ENCODE measurements around the gene SNRNP48. TPM values are rescaled to one million over a fixed set of nuclear protein-coding genes. Genes with fewer than 3 reads are reported as not detected.

SNRNP48 gene
- total RNA-seq, 1 experiment from 2014 or later: 17.6 TPM

DNA sequence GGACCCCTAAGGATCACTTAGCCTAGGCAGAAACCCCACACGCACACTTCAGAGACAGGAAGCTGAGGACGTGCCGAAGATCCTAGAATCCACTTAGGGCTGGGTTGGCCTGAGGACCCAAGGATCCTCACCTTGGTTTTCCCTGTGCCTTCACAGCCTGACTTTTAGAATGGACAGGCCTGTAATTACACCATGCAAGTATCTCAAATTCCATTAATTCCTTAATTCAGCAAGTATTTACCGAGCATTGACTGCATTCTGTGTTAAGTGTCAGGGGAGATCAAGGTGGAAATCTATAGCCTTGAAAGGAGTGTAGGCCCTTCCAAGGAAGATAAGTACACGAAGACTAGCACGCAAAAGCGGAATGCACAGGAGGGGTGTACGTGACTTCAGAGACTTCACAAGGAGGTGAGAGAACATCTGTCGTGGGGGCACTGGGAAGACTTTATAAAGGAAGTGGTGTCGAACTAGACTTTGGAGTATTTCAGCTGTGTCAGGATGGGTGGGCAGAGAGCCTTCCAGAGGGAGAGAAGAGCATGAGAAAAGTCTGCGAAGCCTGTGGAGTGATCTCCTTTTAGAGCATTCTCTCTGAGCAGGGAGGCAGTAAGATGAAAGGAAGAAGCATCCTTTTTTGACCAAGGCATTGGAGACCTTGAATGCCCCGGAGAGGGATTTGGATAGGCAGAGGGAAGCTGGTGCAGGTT, 44.5 kb upstream of the SNRNP48 start (continued):
- TF ChIP-seq, protein P1, sequence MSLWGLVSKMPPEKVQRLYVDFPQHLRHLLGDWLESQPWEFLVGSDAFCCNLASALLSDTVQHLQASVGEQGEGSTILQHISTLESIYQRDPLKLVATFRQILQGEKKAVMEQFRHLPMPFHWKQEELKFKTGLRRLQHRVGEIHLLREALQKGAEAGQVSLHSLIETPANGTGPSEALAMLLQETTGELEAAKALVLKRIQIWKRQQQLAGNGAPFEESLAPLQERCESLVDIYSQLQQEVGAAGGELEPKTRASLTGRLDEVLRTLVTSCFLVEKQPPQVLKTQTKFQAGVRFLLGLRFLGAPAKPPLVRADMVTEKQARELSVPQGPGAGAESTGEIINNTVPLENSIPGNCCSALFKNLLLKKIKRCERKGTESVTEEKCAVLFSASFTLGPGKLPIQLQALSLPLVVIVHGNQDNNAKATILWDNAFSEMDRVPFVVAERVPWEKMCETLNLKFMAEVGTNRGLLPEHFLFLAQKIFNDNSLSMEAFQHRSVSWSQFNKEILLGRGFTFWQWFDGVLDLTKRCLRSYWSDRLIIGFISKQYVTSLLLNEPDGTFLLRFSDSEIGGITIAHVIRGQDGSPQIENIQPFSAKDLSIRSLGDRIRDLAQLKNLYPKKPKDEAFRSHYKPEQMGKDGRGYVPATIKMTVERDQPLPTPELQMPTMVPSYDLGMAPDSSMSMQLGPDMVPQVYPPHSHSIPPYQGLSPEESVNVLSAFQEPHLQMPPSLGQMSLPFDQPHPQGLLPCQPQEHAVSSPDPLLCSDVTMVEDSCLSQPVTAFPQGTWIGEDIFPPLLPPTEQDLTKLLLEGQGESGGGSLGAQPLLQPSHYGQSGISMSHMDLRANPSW (CRISPR knock-in tag; conservative IDR thresholded peaks at IDR 0.05; ENCODE audit: low read depth): no peak
- TF ChIP-seq HMGA2 (CRISPR knock-in tag; IDR thresholded peaks at IDR 0.05) (no peak), SMAD4 (CRISPR knock-in tag; IDR thresholded peaks at IDR 0.05) (no peak)
- TF ChIP-seq, protein P2, sequence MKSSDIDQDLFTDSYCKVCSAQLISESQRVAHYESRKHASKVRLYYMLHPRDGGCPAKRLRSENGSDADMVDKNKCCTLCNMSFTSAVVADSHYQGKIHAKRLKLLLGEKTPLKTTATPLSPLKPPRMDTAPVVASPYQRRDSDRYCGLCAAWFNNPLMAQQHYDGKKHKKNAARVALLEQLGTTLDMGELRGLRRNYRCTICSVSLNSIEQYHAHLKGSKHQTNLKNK (CRISPR knock-in tag; IDR thresholded peaks at IDR 0.05): no peak
- TF ChIP-seq, protein P3, sequence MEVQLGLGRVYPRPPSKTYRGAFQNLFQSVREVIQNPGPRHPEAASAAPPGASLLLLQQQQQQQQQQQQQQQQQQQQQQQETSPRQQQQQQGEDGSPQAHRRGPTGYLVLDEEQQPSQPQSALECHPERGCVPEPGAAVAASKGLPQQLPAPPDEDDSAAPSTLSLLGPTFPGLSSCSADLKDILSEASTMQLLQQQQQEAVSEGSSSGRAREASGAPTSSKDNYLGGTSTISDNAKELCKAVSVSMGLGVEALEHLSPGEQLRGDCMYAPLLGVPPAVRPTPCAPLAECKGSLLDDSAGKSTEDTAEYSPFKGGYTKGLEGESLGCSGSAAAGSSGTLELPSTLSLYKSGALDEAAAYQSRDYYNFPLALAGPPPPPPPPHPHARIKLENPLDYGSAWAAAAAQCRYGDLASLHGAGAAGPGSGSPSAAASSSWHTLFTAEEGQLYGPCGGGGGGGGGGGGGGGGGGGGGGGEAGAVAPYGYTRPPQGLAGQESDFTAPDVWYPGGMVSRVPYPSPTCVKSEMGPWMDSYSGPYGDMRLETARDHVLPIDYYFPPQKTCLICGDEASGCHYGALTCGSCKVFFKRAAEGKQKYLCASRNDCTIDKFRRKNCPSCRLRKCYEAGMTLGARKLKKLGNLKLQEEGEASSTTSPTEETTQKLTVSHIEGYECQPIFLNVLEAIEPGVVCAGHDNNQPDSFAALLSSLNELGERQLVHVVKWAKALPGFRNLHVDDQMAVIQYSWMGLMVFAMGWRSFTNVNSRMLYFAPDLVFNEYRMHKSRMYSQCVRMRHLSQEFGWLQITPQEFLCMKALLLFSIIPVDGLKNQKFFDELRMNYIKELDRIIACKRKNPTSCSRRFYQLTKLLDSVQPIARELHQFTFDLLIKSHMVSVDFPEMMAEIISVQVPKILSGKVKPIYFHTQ (CRISPR knock-in tag; IDR thresholded peaks at IDR 0.05): no peak
- TF ChIP-seq, protein P4, sequence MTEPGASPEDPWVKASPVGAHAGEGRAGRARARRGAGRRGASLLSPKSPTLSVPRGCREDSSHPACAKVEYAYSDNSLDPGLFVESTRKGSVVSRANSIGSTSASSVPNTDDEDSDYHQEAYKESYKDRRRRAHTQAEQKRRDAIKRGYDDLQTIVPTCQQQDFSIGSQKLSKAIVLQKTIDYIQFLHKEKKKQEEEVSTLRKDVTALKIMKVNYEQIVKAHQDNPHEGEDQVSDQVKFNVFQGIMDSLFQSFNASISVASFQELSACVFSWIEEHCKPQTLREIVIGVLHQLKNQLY (CRISPR knock-in tag; IDR thresholded peaks at IDR 0.05): no peak

DNA sequence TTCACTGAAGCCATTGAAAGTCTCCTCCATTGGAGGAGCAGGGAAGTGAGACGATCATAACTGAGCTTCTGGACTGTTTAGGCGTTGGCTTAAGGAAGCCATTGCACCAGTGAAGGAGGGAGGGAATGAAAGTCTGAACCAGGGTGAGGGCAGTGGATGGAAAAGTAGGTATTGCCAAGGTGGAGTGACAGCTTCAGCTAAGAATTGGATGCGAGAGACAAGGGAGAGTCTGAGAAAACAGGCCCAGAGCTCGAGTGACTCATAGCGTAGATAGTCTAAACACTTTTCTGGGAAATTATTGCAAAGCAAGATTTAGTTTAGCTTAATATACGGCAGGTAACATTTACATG, 44.0 kb upstream of the SNRNP48 start:
- ChIA-PET POLR2A (no interaction called here), CTCF (interaction anchor here (1.3 kb wide), 1 partner anchor 69 kb away, joined by 5 read pairs; no protein-coding TSS in a partner anchor)
- DNase-seq (ENCODE audit: low spot score): no peak
- H3K27me3 Mint-ChIP-seq (ENCODE audit: low read depth): peaks cover 8% of the 10 kb centered on the region
- peaks cover 50% of the 10 kb centered on the region for H3K4me1 Mint-ChIP-seq
- H3K36me3 Mint-ChIP-seq: 0 out of 2 replicates have a peak, but pooled peaks cover 3% of the 10 kb centered on the region
- H3K27ac Mint-ChIP-seq: no peak overlapping the region
- no peaks in the 10 kb centered on the region for H3K9me3 Mint-ChIP-seq
- ATAC-seq: no peak
- H3K4me3 Mint-ChIP-seq: no peak overlapping the region
- TF ChIP-seq, protein P5, sequence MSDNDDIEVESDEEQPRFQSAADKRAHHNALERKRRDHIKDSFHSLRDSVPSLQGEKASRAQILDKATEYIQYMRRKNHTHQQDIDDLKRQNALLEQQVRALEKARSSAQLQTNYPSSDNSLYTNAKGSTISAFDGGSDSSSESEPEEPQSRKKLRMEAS (CRISPR knock-in tag; IDR thresholded peaks at IDR 0.05): no peak
- TF ChIP-seq, protein P6, sequence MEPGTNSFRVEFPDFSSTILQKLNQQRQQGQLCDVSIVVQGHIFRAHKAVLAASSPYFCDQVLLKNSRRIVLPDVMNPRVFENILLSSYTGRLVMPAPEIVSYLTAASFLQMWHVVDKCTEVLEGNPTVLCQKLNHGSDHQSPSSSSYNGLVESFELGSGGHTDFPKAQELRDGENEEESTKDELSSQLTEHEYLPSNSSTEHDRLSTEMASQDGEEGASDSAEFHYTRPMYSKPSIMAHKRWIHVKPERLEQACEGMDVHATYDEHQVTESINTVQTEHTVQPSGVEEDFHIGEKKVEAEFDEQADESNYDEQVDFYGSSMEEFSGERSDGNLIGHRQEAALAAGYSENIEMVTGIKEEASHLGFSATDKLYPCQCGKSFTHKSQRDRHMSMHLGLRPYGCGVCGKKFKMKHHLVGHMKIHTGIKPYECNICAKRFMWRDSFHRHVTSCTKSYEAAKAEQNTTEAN (CRISPR knock-in tag; IDR thresholded peaks at IDR 0.05): no peak
- TF ChIP-seq ZNF138 (CRISPR knock-in tag; conservative IDR thresholded peaks at IDR 0.05): no peak
- TF ChIP-seq, protein P7, sequence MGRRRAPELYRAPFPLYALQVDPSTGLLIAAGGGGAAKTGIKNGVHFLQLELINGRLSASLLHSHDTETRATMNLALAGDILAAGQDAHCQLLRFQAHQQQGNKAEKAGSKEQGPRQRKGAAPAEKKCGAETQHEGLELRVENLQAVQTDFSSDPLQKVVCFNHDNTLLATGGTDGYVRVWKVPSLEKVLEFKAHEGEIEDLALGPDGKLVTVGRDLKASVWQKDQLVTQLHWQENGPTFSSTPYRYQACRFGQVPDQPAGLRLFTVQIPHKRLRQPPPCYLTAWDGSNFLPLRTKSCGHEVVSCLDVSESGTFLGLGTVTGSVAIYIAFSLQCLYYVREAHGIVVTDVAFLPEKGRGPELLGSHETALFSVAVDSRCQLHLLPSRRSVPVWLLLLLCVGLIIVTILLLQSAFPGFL (CRISPR knock-in tag; IDR thresholded peaks at IDR 0.05; ENCODE audit: borderline replicate concordance): no peak
- TF ChIP-seq, protein P8, sequence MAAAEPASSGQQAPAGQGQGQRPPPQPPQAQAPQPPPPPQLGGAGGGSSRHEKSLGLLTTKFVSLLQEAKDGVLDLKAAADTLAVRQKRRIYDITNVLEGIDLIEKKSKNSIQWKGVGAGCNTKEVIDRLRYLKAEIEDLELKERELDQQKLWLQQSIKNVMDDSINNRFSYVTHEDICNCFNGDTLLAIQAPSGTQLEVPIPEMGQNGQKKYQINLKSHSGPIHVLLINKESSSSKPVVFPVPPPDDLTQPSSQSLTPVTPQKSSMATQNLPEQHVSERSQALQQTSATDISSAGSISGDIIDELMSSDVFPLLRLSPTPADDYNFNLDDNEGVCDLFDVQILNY (CRISPR knock-in tag; IDR thresholded peaks at IDR 0.05): no peak
- no peak for TF ChIP-seq GRHL2 (CRISPR knock-in tag; IDR thresholded peaks at IDR 0.05; ENCODE audit: insufficient replicate concordance, severe bottlenecking)
- TF ChIP-seq JAZF1 (CRISPR knock-in tag; IDR thresholded peaks at IDR 0.05): no peak
- no peak for TF ChIP-seq CREB1 (CRISPR knock-in tag; IDR thresholded peaks at IDR 0.05)
- no peak for TF ChIP-seq FOXJ3 (CRISPR knock-in tag; IDR thresholded peaks at IDR 0.05; ENCODE audit: borderline replicate concordance)
- no peak for TF ChIP-seq FOXP1 (CRISPR knock-in tag; IDR thresholded peaks at IDR 0.05; ENCODE audit: borderline replicate concordance)
- TF ChIP-seq, protein P9, sequence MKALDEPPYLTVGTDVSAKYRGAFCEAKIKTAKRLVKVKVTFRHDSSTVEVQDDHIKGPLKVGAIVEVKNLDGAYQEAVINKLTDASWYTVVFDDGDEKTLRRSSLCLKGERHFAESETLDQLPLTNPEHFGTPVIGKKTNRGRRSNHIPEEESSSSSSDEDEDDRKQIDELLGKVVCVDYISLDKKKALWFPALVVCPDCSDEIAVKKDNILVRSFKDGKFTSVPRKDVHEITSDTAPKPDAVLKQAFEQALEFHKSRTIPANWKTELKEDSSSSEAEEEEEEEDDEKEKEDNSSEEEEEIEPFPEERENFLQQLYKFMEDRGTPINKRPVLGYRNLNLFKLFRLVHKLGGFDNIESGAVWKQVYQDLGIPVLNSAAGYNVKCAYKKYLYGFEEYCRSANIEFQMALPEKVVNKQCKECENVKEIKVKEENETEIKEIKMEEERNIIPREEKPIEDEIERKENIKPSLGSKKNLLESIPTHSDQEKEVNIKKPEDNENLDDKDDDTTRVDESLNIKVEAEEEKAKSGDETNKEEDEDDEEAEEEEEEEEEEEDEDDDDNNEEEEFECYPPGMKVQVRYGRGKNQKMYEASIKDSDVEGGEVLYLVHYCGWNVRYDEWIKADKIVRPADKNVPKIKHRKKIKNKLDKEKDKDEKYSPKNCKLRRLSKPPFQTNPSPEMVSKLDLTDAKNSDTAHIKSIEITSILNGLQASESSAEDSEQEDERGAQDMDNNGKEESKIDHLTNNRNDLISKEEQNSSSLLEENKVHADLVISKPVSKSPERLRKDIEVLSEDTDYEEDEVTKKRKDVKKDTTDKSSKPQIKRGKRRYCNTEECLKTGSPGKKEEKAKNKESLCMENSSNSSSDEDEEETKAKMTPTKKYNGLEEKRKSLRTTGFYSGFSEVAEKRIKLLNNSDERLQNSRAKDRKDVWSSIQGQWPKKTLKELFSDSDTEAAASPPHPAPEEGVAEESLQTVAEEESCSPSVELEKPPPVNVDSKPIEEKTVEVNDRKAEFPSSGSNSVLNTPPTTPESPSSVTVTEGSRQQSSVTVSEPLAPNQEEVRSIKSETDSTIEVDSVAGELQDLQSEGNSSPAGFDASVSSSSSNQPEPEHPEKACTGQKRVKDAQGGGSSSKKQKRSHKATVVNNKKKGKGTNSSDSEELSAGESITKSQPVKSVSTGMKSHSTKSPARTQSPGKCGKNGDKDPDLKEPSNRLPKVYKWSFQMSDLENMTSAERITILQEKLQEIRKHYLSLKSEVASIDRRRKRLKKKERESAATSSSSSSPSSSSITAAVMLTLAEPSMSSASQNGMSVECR (CRISPR knock-in tag; IDR thresholded peaks at IDR 0.05; ENCODE audit: borderline replicate concordance): no peak
- TF ChIP-seq, protein P10, sequence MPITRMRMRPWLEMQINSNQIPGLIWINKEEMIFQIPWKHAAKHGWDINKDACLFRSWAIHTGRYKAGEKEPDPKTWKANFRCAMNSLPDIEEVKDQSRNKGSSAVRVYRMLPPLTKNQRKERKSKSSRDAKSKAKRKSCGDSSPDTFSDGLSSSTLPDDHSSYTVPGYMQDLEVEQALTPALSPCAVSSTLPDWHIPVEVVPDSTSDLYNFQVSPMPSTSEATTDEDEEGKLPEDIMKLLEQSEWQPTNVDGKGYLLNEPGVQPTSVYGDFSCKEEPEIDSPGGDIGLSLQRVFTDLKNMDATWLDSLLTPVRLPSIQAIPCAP (CRISPR knock-in tag; IDR thresholded peaks at IDR 0.05): no peak
